ENCODE measurements around the gene SLC20A1.

GRCh38 chr2:112671801-112672200, 26.1 kb downstream of the SLC20A1 start:
- TF ChIP-seq CTCF (IDR thresholded peaks at IDR 0.05), result no peak
- TF ChIP-seq POLR2A (IDR thresholded peaks at IDR 0.05), result no peak
- no peak for TF ChIP-seq POLR2AphosphoS5 (IDR thresholded peaks at IDR 0.05)

Measured in prostate gland (tissue), 2 donors.